HepG2 (cell line): ENCODE data around the gene FRMD3. TPM values are rescaled to one million over a fixed set of nuclear protein-coding genes. Genes with fewer than 3 reads are reported as not detected.

Experiments
- BCL6 ChIP-seq: IDR thresholded peaks from 2 replicates; pipeline ENCODE4 v1.6.1; 2016; ENCODE audit warnings: missing genetic modification reagents, missing compliant biosample characterization
- CC2D1A ChIP-seq: sonication (generic); formaldehyde crosslinking; IDR thresholded peaks from 2 replicates; pipeline ENCODE4 v1.8.1; 2023; ENCODE audit warnings: mild to moderate bottlenecking, missing genetic modification reagents
- DBP ChIP-seq: sonication (generic); formaldehyde crosslinking; IDR thresholded peaks from 2 replicates; pipeline ENCODE4 v1.4.0; 2020; ENCODE audit warnings: missing genetic modification reagents; ENCODE audit errors: not compliant biosample characterization
- MYPOP ChIP-seq: sonication (generic); formaldehyde crosslinking; IDR thresholded peaks from 2 replicates; pipeline ENCODE4 v1.8.1; 2023; ENCODE audit warnings: mild to moderate bottlenecking, moderate library complexity, missing genetic modification reagents
- NR2F1 ChIP-seq, 2 experiments: fragments of 450-650 bp in 1 of 2; formaldehyde crosslinking in 1 of 2; IDR thresholded peaks; 2 replicates each; pipeline versions ENCODE4 v1.5.0 to v1.6.1; 2016 to 2020; ENCODE audit warnings: mild to moderate bottlenecking in 1 of 2, missing compliant biosample characterization in 1 of 2, missing genetic modification reagents in 1 of 2, moderate library complexity in 1 of 2
- PRDM10 ChIP-seq: sonication (generic); formaldehyde crosslinking; IDR thresholded peaks from 2 replicates; pipeline ENCODE4 v1.4.0; 2020; ENCODE audit warnings: low read depth, missing genetic modification reagents
- SRY ChIP-seq: sonication (generic); formaldehyde crosslinking; IDR thresholded peaks from 2 replicates; pipeline ENCODE4 v1.8.0; 2022; ENCODE audit warnings: mild to moderate bottlenecking, missing genetic modification reagents
- TBX2 ChIP-seq: sonication (generic); formaldehyde crosslinking; IDR thresholded peaks from 2 replicates; pipeline ENCODE4 v1.5.0; 2020; ENCODE audit warnings: missing genetic modification reagents, mild to moderate bottlenecking, borderline replicate concordance
- TFDP2 ChIP-seq: sonication (generic); formaldehyde crosslinking; IDR thresholded peaks from 2 replicates; pipeline ENCODE4 v1.4.0; 2020; ENCODE audit warnings: missing genetic modification reagents
- THAP11 ChIP-seq: IDR thresholded peaks from 2 replicates; pipeline ENCODE4 v1.6.1; 2016; ENCODE audit warnings: missing biosample characterization, missing genetic modification reagents
- ZC3H4 ChIP-seq: sonication (generic); formaldehyde crosslinking; IDR thresholded peaks from 2 replicates; pipeline ENCODE4 v1.4.0; 2020; ENCODE audit warnings: missing genetic modification reagents, borderline replicate concordance
- ZFP90 ChIP-seq: sonication (generic); formaldehyde crosslinking; IDR thresholded peaks from 2 replicates; pipeline ENCODE4 v1.8.0; 2022; ENCODE audit warnings: missing genetic modification reagents, mild to moderate bottlenecking, inconsistent platforms, borderline replicate concordance
- ZNF639 ChIP-seq: conservative IDR thresholded peaks from 2 replicates; pipeline ENCODE4 v1.6.1; 2018; ENCODE audit warnings: missing genetic modification reagents
- ZNF841 ChIP-seq: sonication (generic); formaldehyde crosslinking; IDR thresholded peaks from 2 replicates; pipeline ENCODE4 v1.8.1; 2023; ENCODE audit warnings: missing genetic modification reagents, borderline replicate concordance
- polyA plus RNA-seq, 8 experiments: library from polyadenylated mRNA; depleted of rRNA in 3 of 8; stranded (reverse) in 7 of 8; unstranded in 1 of 8; fragments of >200 nt; fragmentation: Illumina TruSeq in 4 of 8; extraction: Trizol in 4 of 8; gene quantifications; 2 replicates each; pipeline versions ENCODE4 v1.2.1 to v1.2.3, GENCODE V29; 2011 to 2016; ENCODE audit warnings: low read depth in 4 of 8, missing spikeins in 1 of 8, mixed read lengths in 1 of 8; ENCODE audit not compliant: insufficient read depth in 1 of 8
- total RNA-seq, 5 experiments: library from RNA; depleted of rRNA; stranded (reverse); fragments of >200 nt; fragmentation: Illumina TruSeq; extraction: Trizol; gene quantifications; 2 replicates each; pipeline ENCODE4 v1.2.3, GENCODE V29; 2016; ENCODE audit warnings: low read depth in 1 of 5
- TF ChIP-seq, protein P1 (sequence below): sonication (generic); formaldehyde crosslinking; IDR thresholded peaks from 2 replicates; pipeline ENCODE4 v1.5.1; 2020; ENCODE audit warnings: missing genetic modification reagents, mild to moderate bottlenecking, borderline replicate concordance

Gene FRMD3
- total and polyA plus RNA-seq, 2 of the 13 experiments (the other 11 are each of a cell fraction or from before 2014, with no cell fraction given) = 3.2 to 7.7 TPM

GRCh38 chr9:83208065-83208850, 329.9 kb downstream of the FRMD3 start (continued):
- TF ChIP-seq ZNF841 (no peak), CC2D1A (CRISPR knock-in tag) (no peak), PRDM10 (CRISPR knock-in tag) (no peak), NR2F1 (CRISPR knock-in tag; IDR thresholded peaks at IDR 0.05) (no peak), TFDP2 (CRISPR knock-in tag) (no peak), SRY (CRISPR knock-in tag) (no peak), ZC3H4 (CRISPR knock-in tag) (no peak), ZFP90 (CRISPR knock-in tag) (no peak), ZNF639 (CRISPR knock-in tag) (no peak), TBX2 (no peak), MYPOP (CRISPR knock-in tag) (no peak), THAP11 (CRISPR knock-in tag) (no peak), DBP (CRISPR knock-in tag) (no peak), BCL6 (0 out of 2 replicates have a peak, but pooled peaks have one; percentile 35)
- TF ChIP-seq, protein P1, sequence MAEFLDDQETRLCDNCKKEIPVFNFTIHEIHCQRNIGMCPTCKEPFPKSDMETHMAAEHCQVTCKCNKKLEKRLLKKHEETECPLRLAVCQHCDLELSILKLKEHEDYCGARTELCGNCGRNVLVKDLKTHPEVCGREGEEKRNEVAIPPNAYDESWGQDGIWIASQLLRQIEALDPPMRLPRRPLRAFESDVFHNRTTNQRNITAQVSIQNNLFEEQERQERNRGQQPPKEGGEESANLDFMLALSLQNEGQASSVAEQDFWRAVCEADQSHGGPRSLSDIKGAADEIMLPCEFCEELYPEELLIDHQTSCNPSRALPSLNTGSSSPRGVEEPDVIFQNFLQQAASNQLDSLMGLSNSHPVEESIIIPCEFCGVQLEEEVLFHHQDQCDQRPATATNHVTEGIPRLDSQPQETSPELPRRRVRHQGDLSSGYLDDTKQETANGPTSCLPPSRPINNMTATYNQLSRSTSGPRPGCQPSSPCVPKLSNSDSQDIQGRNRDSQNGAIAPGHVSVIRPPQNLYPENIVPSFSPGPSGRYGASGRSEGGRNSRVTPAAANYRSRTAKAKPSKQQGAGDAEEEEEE = no peak
